HL-60 (cell line): Measurements from ENCODE around the gene DGCR8.

Experiments
- CTCF ChIP-seq: IDR thresholded peaks from one replicate; pipeline ENCODE4 v1.5.1; 2011; ENCODE audit warnings: low read length, control low read depth, inconsistent platforms; ENCODE audit not compliant: insufficient read depth
- POLR2AphosphoS5 ChIP-seq: IDR thresholded peaks from 2 replicates; pipeline ENCODE4 v1.6.1; 2012; ENCODE audit warnings: low read depth

- TF ChIP-seq CTCF (no peak), POLR2AphosphoS5 (peak; percentile 6; the same call in 1 of the 2 replicates)
These were observed 36.4 kb downstream of the DGCR8 start for GRCh38 chr22:20116376-20116950.
